HG03097 (cell line): ENCODE results near the gene DSCAM.

Experiments
- ATAC-seq: cut with Tn5 transposase; IDR thresholded peaks from one replicate; pipeline ENCODE4 v1.9.1; 2021; ENCODE audit not compliant: unreplicated experiment, low FRiP score

Gene DSCAM

DNA sequence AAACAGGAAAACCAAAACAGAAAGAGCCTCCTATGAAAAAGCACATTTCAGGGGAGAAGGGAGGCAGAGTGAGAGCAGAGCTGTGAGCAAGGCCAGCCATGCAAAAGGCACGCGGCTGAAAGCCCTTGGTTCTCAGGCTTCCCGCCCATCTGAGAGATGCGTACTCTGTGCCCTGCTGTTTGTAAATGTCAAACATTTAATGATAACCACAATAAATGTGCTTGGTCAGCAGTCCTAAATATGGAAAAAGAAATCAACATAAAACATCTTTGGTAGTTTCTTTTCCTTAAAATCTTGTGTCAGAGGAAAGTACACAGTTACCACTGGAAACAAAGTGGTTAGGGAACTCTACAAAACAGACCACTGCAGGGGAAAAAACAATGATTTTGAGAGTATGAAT, 283.1 kb downstream of the DSCAM start:
- ATAC-seq, result no peak

DNA sequence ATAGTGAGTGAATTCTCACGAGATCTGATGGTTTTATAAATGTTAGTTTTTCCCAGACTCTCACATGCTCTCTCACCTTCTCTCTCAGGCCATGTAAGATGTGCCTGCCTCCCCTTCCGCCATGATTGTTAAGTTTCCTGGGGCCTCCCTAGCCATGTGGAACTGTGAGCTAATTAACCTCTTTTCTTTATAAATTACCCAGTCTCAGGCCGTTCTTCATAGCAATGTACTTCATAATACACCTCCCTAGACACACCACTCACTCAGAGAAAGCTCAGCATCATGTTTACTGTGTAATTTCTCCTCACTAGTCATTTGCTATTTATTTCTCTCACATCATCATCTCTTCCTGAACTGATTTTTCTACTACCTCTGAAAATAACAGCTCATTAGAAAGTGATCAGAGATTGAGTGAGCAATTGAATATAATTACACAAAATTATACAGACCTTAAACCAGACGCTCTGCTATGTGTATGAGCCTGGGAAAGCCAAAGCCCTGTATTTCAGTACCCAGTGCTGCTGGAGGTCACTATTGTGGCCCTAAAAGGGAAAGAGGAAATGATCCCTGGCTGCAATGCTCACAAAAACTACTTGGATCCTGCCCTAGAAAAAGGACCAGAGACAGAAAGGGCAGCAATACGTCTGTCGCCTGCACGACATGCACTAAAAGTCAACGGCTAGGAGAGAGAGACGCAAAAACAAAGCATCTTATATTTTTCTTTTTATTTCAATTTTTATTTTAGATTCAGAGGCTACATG, 284.5 kb downstream of the DSCAM start:
- no peak for ATAC-seq

DNA sequence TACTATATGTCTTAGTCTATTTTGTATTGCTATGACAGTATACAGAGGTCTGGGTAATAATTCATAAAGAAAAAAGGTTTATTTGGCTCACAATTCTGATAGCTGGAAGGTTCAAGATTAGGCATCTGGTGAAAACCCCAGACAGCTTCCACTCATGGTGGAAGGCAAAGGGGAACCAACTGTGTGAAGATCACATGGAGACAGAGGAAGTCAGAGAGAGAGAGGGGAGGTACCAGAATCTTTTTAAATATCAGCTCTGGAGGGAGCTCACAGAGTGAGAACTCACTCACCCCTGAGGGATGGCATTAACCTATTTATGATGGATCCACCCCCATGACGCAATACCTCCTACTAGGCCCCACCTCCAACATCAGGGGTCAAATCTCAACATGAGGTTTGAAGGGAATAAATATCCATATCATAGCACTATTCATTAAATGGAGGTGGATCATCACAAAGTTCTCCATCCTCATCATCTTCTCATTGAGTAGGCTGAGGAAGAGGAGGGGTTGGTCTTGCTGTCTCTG, 290.5 kb downstream of the DSCAM start:
- no peak for ATAC-seq

DNA sequence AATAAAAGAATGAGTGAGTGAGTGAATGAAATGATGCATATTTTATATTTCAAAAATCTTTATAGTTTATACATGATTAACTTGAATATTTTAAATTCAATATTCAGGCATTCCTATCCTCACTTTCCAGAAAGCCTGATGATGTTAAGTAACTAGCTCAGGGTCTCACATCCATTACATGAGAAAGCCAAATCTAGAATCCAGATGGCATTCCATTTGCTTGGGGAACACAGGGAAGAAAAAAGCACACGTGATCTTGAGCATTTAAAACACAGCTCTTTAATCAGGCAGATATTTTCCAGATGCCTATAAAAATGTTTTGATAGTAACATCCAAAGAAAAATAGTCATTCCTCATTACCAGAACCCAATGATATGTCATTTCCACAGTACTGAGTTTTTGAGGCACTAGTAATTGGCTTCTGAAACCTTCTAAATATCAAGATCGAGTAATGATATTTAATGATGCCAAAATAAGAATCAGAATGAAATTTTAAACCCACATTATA, 291.9 kb downstream of the DSCAM start:
- ATAC-seq, result no peak

DNA sequence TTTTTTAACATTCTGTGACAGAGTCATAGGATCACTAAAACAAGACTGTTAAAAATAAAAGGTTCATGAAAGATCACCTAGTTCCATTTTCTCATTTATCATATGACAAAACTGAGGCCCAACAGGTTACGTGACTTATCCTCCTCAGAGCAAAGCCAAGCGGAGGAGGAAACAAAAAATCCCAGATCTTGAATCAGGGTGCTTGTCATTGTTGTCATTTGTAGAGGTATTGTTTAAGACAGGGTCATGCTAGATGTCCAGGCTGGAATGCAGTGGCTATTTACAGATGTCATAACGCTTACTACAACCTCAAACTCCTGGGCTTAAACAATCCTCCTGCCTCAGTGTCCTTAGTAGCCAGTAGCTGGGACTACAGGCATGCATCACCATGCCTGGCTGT, 293.2 kb downstream of the DSCAM start:
- no peak for ATAC-seq

DNA sequence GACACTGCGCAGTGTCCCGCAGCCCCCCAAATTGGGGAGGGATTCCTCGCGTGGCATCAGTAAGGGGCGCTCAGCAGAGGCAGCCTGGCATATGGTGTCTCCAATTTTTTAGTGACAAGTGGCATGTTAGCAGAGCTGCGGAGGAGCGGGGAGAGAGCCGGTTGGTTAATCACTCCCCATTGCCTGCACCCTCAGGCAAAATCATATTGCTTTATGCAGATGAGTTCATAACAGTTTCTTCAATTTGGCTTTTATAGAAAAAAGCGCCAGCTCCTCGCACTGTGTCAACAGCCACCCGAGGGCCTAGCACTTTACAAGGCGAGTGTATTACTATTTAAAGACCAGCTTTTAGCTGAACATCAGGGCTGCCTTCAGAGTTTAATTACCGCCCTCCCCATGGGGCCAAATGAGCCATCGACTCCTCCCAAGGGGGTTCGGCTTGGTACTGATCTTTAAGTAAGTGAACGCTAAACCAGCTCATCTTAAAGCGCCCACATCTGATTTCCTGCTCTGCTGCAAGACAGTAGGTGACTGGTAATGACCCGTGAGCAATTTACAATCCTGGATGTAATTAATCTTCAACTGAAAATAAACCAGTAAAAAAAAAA, 298.9 kb downstream of the DSCAM start:
- ATAC-seq, result no peak

DNA sequence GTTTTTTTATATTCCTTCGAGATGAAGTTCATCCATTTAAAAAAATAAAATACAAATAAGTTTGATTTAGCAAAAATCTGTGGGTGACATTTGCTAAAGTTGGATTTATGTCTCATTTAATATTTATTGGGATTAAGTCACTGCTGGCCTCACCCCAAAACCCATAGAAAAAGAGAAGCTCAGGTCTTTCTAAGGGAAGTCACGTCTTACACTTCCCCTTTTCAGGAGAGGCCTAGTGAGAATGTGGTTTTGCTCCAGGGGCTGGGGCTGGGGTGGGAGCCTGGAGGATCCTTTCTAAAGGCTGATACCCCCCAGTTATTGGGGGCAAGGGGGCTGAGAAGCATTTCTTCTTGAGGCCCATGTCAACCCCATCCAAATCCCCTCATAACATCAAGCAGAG, 300.3 kb downstream of the DSCAM start:
- no peak for ATAC-seq

DNA sequence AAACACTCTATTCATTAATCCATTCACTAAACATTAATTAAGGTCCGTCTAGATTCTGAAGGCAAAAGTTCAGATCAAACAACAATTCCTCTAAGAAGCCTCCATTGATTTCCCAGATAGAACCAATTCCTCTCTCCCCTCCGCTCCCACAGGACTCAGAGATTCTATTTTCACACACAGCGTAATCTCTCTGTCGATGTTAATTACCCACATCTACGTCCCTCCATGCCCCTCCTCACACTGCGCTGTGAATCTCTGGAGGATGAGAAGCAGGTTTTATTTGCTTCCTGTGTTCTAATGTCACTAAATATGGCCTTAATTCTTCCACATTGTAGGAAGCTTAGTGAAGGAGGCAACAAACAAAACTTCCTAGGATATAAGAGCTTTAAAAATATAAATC, 306.7 kb downstream of the DSCAM start:
- no peak for ATAC-seq

DNA sequence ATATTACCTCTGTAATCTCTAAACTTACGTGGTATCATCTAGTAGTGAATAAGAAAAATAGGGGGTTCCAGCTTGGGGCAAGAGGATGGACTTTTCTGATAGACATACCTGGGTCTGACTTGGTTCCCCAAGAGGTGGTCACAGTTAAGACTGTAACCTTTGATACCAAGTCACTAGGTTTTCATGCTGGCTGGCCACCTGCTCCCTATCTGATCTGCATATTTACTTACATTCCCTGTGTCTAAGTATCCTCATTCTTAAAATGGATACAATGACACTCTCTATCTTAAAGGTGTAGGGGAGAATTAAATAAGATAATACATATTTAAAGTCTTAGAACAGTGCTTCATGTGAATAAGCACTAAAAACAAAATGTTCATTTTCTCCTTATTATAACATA, 312.1 kb downstream of the DSCAM start:
- ATAC-seq, result no peak

DNA sequence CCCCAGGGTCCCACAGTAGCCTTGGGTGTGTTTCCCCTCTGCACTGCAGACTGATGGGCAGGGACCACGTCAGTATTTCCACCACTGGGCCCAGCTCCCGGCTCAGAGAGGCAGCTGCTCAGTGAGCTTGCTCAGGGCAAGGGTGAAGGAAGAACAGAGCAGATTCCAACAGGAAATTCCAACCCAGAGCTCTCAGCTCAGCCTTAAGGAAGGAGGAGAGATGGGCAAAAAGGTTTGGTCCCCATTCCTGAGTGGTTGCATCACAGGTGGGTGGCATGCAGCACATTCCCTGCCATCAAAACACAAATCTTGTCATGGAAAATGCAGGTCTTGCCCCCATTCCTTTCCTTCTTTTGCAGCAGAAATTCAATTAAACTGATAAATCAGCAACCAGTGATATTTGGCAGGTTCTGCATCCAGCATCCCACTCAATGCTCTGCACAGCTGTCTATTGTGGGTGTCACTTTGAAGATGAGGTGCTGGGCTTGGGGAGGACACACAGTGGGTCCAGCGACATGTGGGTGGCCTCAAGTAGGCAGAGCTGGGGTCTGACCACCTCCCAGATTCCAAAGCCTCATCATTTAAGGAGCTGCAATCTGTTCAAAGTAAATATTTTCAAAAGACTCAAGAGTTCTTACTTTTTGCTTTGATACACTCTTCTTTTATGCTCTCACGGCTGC, 315.4 kb downstream of the DSCAM start:
- ATAC-seq, result no peak

DNA sequence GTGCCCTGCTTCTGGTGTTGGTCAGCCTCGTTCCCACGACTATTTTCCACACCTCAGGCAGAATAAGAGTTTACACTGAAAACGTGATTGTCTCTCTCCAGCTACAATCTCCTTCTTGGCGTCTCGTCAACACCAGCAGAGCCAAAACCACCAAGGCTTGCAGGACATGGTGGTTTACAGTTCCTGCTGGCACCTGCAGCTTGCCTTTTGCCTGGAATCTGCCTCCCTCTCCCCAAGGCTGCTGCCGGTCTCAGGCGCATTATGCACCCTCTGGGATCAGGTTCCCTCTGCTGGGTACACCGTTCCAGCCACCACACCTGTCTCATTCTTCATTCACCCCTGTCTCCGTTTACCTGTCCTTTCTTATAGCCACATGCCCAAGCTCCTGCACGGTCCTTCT, 315.9 kb downstream of the DSCAM start:
- ATAC-seq, result no peak

DNA sequence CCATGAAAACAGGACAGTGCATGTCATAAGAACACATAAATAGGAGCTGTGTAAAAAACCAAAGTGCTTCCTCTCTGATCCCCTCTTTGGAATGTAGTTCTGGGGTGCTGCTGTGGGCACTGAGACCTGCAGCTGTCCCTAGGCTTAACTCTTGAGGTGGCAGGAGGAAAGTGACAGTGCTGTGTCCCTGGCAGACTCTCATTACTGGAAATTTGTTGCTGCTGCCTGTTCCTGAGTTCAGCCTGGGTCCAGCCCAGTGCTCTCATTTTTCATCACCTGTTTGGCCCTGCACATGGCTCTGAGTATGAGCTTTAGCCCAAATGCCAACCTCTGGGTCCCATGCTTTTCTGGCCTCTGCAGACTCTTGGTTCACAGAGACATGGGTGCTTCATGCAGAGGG, 329.3 kb downstream of the DSCAM start:
- no peak for ATAC-seq

DNA sequence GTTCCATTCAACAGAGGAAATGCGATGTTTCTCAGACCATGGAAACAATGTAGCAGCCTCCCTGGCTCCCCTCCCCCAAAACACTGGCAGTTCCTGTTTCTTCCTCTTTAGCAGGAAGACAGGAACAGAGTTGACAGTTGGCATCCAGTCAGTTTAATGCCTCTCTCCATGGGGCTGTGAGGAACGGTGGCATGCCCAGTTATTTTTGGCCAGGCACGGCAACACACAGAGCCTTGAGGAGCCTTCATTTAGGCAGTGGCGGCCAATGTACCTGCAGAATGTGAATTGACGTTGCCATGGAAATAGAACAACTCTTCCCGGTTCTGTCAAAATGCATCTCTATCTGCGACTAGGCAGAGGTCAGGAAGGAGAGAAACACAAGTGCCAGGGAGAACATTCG, 330.6 kb downstream of the DSCAM start:
- ATAC-seq, result no peak

DNA sequence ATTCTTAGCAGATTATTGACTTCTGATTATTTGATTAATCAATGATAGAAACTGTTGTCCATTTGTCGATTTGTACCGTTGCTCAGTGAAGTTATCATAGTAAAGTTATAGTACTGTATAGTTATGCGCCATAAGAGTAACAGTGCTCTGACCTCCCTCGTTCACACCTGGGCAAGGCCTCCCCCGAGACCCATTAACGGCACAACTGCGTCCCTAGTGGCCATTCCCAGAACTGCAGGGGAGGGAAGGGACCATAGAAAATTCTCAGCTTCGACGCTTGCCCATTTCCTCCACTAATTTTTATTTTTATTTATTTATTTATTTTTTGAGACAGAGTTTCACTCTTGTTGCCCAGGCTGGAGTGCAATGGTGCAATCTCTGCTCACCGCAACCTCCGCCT, 334.4 kb downstream of the DSCAM start:
- ATAC-seq, result no peak

DNA sequence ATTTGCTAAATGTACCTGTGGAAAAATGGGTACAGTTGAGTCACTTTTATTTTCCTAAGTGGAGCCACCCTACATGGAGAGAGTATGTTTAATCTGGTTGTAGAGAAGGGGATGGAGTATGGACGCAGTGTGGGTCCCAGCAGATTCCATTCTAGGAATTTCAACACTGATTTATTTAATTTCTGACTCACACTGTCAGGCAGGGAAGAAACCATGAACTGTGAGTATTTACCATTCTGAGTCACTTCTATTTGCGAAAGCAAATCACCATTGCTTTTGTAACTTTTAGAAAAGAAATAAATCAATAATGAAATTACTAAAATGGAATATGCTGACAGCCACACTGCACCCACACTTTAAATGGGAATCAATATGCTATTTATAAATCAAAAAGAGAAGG, 339.0 kb downstream of the DSCAM start:
- ATAC-seq, result no peak

DNA sequence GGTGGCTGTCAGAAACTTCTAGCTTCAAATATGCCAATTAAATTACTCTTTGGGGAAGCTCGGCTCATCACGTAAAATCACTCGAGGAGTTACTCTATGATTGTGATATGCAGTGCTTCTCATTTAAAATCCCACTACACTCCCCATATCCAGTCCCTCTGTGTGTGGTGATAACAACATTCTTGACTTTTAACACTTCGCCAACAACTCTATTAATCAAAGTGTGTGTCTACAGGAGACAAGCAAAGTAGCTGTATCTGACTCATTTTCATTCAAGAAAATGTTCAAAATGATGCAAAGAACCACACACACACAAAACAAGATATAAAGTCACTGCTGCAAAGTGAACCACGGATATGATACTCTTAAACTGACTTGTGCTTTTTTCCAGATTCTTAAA, 341.3 kb downstream of the DSCAM start:
- no peak for ATAC-seq

DNA sequence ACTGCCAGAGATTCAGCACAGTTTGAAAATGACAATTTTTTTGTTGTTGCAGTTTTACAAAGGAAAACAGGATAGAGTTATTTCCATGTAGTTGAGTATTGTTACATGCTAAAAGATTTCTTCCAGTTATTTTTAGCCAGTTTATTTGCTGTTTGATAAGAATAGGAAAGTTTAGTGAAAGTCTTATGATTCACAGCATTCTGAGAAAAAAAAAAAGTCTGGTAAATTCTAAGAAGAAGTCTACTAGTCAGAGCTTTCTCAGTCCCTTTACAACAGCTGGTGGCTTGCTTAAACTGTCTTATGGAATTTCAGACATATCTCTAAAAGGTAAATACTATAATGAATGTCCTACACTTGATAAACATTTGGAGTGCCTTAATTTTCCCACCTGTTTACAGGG, 341.7 kb downstream of the DSCAM start:
- ATAC-seq, result no peak

DNA sequence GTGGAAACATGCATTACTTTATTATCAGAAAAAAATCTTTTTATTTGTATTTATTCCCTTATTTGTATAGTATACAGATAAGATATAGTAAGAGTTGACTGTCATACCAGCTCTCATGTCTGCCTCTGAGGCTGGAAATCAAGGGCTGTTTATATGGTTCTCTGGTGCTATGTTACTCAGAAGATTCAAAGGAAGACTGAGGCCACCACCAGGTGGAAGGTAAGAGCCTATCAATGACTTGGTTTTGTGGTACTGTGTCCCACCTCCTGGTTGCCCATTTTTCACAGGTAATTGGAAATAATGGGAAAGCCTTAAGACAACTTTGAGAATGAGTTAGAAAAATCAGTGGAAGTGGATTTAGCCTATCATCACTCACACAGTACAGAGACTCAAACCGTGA, 342.1 kb downstream of the DSCAM start:
- no peak for ATAC-seq

DNA sequence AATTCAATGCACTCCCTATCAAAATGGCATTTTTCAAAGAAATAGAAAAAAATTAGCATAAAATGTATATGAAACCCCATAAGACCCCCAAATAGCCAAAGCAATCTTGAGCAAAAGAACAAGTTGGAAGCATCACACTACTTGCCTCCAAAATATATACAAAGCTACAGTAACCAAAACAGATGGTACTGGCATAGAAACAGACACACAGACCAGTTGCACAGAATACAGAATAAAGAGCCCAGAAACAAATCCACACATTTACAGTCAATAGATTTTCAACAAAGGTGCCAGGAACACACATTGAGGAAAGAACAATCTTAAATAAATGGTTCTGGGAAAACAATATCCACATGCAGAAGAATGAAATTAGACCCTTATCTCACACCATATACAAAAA, 350.8 kb downstream of the DSCAM start:
- no peak for ATAC-seq

DNA sequence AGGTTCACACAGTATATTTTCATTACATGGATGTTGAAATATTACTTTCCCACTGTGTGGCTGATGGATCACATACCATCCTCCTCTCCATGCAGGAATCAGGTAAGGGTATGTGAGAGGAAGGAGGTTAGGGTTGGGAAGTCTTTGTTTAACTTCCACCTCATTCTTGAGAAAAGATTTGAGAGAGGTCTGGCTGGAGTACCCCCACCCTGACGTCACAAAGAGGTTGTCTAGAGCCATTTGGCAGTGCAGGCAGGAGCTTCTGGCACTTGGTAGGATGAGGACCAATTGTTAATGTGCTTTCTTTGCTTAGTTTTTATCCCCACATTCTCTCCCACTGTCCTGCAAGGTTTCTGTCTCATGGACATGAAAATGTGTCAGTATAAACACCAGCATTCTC, 356.6 kb downstream of the DSCAM start:
- no peak for ATAC-seq

DNA sequence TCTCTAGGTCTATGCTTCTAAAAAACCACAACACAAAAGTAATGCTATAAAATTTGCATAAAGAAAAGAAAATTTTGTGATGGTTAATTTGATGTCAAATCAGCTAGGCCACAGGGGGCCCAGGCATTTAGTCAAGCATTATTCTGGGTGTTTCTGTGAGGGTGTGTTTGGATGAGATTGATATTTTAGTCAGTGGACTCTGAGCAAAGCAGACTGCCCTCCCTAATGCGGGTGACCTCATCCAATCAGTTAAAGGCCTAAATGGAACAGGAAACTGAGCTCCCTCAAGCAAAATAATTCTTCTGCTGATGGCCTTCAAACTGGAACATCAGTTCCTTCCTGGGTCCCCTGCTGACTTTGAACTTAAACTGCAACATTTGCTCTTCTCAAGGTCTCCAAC, 358.0 kb downstream of the DSCAM start:
- ATAC-seq, result no peak

DNA sequence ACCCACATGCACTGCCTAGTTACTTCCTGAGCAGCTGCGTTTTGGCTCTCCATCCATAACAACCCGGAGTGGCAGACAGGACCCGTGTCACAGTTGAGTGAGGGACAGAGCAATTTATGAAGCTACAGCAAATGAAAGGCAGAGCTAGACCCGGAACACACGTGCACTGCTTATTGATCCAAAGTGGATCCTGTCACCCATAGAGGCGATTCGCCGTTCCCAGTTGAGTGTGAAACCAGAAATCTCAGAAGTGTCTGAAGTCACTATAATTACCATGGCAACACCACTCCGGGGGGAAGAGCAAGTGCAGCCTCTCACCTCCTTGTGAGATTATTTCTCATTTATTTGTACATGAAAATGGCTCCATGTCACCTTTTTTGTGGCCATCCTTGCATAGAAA, 365.2 kb downstream of the DSCAM start:
- ATAC-seq, result no peak
